Ishikawa (cell line): ENCODE measurements around the gene NKAPD1.

Experiments
- CEBPB ChIP-seq: IDR thresholded peaks from 2 replicates; pipeline ENCODE4 v1.6.1; 2012
- CREB1 ChIP-seq: IDR thresholded peaks from 2 replicates; pipeline ENCODE4 v1.6.1; 2012; ENCODE audit warnings: low read depth
- EGR1 ChIP-seq: IDR thresholded peaks from 2 replicates; pipeline ENCODE4 v1.6.1; 2012
- EP300 ChIP-seq: IDR thresholded peaks from 2 replicates; pipeline ENCODE4 v1.6.1; 2012; ENCODE audit warnings: borderline replicate concordance
- FOXM1 ChIP-seq: IDR thresholded peaks from 2 replicates; pipeline ENCODE4 v1.6.1; 2012; ENCODE audit warnings: low read depth, borderline replicate concordance
- NFIC ChIP-seq: IDR thresholded peaks from 2 replicates; pipeline ENCODE4 v1.6.1; 2012
- RAD21 ChIP-seq: IDR thresholded peaks from 2 replicates; pipeline ENCODE4 v1.6.1; 2012; ENCODE audit warnings: low read depth
- TAF1 ChIP-seq: IDR thresholded peaks from 2 replicates; pipeline ENCODE4 v1.6.1; 2012; ENCODE audit warnings: low read depth, mild to moderate bottlenecking
- TCF12 ChIP-seq: IDR thresholded peaks from 2 replicates; pipeline ENCODE4 v1.6.1; 2012; ENCODE audit warnings: low read depth
- TEAD4 ChIP-seq: IDR thresholded peaks from 2 replicates; pipeline ENCODE4 v1.6.1; 2012
- YY1 ChIP-seq: IDR thresholded peaks from 2 replicates; pipeline ENCODE4 v1.6.1; 2012; ENCODE audit warnings: low read depth
- ZBTB7A ChIP-seq: IDR thresholded peaks from 2 replicates; pipeline ENCODE4 v1.6.1; 2012; ENCODE audit warnings: low read depth
- TF ChIP-seq, protein P1 (sequence below): IDR thresholded peaks from 2 replicates; pipeline ENCODE4 v1.6.1; 2012; ENCODE audit warnings: low read depth, mild to moderate bottlenecking
- TF ChIP-seq, protein P2 (sequence below): IDR thresholded peaks from 2 replicates; pipeline ENCODE4 v1.6.1; 2012
- TF ChIP-seq, protein P3 (sequence below): IDR thresholded peaks from 2 replicates; pipeline ENCODE4 v1.6.1; 2012

NKAPD1 gene

DNA sequence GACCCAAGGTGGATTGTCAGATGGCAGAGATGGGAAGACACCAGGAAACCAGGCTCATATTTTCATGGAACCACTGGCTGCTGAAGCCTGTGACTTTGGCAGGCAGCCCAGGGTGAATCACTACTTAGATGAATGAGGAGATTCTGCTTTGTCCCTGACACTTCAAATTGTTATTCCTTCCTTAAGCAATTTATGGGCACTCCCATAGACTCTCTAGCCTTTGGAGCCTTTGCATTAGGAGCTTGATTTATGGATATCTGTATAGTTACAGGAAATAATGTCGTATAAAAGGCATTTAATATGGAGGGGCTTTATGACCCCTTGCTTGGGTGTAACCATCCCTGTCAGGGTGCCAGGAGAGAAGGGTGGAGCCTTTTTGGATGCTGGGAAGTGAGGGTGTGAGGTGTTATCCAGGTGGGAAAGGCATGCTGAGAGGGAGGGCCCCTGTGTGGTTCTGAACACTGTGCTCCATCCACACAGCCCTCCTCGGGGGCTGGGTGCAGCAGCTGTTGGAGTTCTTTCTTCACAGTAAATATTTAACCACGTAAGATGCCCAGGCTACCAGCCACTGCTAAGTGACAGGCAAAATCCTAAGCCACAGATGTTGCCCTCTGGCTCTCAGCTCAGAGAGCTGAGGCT lies 54.5 kb downstream of the NKAPD1 start:
- TF ChIP-seq EGR1 (no peak), NFIC (peak; percentile 8; the same call in 1 of the 2 replicates), CEBPB (no peak), EP300 (no peak)
- TF ChIP-seq, protein P1, sequence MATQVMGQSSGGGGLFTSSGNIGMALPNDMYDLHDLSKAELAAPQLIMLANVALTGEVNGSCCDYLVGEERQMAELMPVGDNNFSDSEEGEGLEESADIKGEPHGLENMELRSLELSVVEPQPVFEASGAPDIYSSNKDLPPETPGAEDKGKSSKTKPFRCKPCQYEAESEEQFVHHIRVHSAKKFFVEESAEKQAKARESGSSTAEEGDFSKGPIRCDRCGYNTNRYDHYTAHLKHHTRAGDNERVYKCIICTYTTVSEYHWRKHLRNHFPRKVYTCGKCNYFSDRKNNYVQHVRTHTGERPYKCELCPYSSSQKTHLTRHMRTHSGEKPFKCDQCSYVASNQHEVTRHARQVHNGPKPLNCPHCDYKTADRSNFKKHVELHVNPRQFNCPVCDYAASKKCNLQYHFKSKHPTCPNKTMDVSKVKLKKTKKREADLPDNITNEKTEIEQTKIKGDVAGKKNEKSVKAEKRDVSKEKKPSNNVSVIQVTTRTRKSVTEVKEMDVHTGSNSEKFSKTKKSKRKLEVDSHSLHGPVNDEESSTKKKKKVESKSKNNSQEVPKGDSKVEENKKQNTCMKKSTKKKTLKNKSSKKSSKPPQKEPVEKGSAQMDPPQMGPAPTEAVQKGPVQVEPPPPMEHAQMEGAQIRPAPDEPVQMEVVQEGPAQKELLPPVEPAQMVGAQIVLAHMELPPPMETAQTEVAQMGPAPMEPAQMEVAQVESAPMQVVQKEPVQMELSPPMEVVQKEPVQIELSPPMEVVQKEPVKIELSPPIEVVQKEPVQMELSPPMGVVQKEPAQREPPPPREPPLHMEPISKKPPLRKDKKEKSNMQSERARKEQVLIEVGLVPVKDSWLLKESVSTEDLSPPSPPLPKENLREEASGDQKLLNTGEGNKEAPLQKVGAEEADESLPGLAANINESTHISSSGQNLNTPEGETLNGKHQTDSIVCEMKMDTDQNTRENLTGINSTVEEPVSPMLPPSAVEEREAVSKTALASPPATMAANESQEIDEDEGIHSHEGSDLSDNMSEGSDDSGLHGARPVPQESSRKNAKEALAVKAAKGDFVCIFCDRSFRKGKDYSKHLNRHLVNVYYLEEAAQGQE = no peak
- TF ChIP-seq, protein P2, sequence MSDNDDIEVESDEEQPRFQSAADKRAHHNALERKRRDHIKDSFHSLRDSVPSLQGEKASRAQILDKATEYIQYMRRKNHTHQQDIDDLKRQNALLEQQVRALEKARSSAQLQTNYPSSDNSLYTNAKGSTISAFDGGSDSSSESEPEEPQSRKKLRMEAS = no peak

DNA sequence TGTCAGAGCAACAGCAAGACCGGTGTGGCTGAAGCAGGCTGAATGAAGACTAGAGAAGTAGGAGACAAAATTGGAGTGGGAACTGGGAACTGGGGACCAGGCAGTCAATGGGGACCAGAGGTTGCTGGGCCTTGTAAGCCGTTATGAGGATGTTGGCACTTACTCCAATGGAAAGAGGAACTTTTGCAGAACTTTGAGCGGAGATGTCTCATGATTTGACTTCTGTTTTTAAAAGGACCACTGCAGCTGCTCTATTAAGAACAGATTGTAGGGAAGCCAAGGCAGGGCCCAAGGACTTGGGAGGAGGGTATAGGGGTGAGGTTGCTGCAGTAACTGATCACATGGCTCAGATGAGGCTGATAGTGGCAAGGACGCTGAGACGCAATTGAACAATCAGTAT lies 55.6 kb downstream of the NKAPD1 start:
- no peak for TF ChIP-seq CREB1
- no peak for TF ChIP-seq NFIC
- TF ChIP-seq, protein P2 = no peak
- TF ChIP-seq TCF12 = no peak
- TF ChIP-seq EP300 = no peak
- TF ChIP-seq, protein P1 = no peak
- no peak for TF ChIP-seq ZBTB7A

DNA sequence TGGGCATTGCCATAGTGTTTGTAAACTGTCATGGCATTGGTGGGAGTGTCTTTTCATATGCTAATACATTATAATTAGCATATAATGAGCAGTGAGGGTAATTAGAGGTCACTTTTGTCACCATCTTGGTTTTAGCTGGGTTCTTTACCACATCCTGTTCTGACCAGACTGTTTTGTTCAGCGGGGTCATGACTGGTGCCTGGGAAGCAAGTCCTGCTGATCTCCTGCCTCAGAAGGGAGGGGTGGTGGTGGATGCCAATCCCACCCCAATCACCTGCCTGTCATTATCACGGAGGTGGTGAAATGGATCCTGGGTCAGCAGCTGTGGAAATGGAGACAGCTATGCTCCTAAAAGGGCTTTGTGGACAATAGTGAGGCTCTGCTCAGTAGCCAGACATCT lies 58.6 kb downstream of the NKAPD1 start:
- no peak for TF ChIP-seq TEAD4
- TF ChIP-seq NFIC = no peak
- TF ChIP-seq FOXM1 = no peak
- TF ChIP-seq TAF1 = no peak
- no peak for TF ChIP-seq YY1
- no peak for TF ChIP-seq TCF12
- TF ChIP-seq, protein P2 = no peak
- TF ChIP-seq CREB1 = no peak
- TF ChIP-seq, protein P3, sequence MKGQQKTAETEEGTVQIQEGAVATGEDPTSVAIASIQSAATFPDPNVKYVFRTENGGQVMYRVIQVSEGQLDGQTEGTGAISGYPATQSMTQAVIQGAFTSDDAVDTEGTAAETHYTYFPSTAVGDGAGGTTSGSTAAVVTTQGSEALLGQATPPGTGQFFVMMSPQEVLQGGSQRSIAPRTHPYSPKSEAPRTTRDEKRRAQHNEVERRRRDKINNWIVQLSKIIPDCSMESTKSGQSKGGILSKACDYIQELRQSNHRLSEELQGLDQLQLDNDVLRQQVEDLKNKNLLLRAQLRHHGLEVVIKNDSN = no peak
- TF ChIP-seq, protein P1 = no peak
- TF ChIP-seq EGR1 = no peak
- TF ChIP-seq EP300 = no peak
- no peak for TF ChIP-seq CEBPB
- no peak for TF ChIP-seq RAD21
- no peak for TF ChIP-seq ZBTB7A

DNA sequence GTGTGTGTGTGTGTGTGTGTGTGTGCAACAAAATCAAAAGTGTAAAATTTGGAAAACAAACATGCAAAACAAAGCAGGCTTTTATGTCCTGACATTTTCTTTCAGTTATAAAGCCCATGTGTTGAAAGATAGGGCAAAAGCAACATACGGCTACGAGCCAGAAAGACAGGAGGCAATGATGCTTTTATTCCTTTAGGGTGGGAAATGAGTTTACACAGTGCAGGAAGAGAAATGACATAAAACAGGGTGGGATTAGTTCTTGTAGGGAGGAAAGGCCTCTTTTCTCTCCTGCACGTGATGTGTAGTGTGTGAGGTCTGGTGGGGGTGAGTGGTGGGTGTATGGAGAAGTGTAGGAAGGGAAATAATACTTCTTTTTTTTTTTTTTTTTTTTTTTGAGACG lies 60.4 kb downstream of the NKAPD1 start:
- TF ChIP-seq FOXM1 = no peak
- no peak for TF ChIP-seq CREB1
- TF ChIP-seq TCF12 = no peak
- TF ChIP-seq ZBTB7A = no peak
- no peak for TF ChIP-seq YY1
